Measurements from ENCODE around the gene ACOX3.

Gene ACOX3

DNA sequence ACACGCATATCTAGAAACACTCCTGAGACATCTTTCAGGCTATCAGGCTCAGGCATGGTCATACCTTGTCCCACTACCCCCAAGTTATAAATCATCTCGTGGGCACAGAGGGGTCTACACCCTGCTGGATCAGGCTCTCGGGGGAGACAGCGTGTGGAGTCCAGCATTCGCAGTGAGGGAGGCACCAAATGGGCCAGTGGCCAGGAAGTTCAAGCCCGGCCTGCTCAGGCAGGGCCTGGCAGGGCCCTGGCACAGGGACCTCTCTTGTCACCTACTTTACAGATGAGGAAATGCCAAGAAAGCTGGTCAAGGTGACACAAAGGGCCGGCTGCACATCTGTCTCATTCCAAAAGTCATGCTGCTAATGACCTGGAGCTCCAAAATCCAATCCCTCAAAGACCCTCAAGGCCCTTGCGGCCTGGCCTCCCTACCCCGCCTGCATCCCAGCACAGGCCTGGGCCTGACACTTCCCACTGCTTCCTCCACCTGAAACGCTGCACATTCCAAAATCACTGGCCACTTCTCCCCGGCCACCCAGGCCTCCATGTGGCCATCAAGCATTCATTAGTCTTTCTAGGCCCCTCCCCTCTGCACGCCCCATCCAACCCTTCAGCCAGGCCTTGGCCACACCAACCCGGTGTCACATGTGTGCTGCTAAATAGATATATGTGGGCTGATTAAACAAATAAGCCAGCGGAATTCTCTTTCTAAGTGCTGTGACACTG lies 35.6 kb downstream of the ACOX3 start:
- DNase-seq (ENCODE audit: low spot score), result peak; percentile 17

DNA sequence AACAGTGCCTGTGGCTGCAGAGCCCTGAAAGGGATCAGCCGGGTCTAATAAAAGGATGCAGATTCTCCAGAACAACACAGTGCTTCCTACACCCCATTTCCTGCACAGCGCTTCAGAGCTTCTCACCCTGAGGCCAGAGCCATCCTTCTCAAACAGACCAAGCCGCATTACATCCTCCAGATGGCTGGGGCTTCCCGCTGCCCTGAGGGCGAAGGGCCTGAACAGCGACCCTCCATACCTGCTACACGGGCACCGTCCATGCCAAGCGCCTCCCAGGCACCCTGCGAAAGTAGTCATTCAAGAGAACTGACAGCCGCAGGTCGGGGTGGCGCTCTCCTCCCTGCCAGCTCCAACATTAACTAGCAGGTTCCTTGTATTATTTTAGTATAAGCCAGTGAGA lies 36.5 kb downstream of the ACOX3 start:
- peak; percentile 17 for DNase-seq (ENCODE audit: low spot score)

DNA sequence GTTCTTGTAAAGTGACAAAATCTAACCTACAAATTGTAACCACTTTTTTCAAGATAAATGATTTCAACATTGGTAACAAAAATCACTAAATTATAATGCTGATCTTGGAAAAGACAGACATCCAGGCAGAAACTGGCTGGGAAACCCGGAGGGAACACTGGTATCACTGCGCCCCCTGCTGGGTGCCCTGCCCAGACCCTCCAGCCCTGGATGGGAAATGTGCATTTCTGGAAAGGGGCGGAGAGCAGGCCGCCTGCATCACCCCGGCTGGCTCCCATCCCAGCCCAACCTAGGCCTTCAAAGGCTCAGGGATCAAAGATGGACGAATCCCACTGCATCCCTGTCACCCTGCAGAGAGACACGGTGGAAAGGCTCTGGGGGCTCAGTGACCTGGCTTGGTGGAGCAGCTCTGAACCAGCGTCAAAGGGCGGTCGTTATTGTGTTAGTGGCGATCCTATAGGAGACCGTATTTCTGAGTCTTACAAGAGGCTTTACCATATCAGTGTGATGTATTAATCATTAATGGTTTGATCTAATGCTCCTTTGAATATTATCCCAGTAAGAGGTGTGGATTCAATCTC lies 37.3 kb downstream of the ACOX3 start:
- peak; percentile 93 for DNase-seq (ENCODE audit: low spot score)

DNA sequence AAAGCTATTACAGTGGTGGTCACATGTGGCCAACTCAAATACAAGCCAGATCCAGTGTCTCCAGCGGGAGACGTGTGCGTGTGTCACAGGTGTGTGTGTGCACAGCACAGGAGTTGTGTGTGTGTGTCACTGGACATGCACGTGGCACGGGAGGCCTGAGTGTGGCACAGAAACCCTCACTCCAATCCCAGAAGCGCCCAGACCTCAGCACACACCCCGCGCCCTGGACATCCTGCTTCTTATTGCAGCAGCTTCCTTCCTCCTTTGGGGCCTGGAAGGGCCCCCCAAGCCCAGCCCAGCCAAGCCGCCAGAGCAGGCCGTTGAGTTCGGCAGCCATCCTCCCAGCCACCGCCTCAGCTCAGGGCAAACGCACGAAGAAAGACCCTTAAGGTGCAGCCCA lies 37.9 kb downstream of the ACOX3 start:
- DNase-seq (ENCODE audit: low spot score), result no peak

DNA sequence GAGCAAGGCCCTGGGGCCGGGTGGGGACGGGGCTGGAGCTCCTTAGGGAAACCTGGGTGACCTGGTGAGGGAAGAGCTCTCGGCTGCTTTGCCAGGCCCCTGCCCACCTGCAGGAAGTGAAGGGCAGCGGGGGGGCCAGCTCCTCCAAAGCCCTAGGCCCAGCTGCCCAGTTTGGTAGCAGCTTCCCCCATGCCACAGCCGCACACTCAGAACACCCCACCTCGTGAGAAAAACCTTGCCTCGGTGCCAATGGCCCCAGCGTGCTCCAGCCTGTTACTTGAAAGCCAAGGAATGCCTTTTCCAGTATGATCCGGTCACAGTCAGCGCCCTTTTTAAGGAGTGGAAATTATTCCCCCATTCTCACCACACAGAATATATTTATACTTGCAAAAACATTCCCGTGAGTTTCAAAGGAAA lies 38.3 kb downstream of the ACOX3 start:
- DNase-seq (ENCODE audit: low spot score), result no peak

DNA sequence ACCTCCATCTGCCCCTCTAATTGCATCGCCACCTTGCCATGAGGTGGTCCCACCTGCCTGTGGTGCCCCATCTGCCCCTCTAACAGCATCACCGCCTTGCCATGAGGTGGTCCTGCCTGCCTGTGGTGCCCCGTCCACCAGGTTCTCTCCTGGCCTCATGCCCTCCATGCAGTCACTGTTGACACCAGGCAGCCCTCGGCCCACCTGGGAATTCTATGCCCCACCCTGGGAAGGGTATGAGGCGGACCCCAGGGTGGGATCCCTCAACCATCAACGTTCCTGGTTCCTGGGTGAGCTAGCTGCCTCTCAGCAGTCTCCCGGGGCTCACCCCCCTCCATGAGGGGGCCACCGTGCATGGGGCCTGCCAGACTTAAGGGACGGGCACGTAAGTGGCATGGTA lies 38.9 kb downstream of the ACOX3 start:
- peak; percentile 22 for DNase-seq (ENCODE audit: low spot score)

DNA sequence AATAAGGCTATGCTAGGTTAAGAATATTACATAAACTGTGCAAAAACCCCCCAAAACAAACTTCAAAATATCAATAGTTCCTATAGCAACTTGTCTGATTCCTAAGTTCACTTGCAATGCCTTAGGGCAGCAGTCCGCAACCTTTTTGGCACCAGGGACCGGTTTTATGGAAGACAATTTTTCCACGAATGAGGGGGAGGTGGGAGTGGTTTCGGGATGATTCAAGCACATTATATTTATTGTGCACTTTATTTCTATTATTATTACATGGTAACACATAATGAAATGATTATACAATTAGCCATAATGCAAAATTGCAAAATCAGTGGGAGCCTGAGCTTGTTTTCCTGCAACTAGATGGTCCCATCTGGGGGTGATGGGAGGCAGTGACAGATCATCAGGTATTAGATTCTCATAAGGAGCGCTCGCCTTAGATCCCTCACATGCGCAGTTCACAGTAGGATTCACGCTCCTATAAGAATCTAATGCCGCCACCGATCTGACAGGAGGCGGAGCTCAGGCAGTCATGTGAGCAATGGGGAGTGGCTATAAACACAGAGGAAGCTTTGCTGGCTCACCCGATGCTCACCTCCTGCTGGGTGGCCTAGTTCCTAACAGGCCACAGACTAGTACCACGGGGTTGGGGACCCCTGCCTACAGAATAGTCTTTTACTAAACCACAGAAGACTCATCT lies 39.7 kb downstream of the ACOX3 start:
- no peak for DNase-seq (ENCODE audit: low spot score)

DNA sequence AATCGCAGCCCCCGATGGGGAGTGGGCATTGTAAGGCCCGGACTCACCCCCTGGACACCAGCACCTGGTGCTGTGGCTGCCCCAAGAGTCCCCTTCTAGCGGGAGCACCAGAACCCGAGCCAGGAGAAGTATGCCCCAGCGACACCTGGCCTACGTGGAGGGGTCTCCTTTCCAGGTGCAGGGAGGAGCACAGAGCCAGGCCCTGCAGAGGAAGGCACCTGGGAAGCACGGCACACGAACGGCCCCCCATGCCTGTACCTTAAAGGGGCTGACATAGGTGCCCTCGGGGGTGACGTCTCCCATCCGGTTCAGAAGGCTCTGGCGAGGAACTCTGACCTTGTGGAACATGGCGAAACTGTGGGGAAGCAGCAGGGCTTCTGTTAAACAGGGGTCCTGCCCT lies 41.2 kb downstream of the ACOX3 start:
- DNase-seq (ENCODE audit: low spot score), result no peak

DNA sequence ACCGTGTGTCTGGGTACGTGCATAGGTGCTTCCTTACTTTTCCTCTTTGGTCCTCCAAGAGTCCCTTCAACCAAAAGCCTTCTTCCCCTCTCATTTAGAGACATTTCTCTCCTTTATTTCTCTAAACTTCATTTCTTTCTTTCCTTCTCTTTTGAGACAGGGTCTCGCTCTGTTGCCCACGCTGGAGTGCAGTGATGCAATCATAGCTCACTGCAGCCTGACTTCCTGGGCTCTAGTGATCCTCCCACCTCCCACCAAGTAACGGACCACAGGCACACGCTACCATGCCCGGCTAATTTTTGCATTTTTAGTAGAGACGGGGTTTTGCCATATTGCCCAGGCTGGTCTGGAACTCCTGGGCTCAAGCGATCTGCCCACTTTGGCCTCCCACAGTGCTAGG lies 42.2 kb downstream of the ACOX3 start:
- no peak for DNase-seq (ENCODE audit: low spot score)

DNA sequence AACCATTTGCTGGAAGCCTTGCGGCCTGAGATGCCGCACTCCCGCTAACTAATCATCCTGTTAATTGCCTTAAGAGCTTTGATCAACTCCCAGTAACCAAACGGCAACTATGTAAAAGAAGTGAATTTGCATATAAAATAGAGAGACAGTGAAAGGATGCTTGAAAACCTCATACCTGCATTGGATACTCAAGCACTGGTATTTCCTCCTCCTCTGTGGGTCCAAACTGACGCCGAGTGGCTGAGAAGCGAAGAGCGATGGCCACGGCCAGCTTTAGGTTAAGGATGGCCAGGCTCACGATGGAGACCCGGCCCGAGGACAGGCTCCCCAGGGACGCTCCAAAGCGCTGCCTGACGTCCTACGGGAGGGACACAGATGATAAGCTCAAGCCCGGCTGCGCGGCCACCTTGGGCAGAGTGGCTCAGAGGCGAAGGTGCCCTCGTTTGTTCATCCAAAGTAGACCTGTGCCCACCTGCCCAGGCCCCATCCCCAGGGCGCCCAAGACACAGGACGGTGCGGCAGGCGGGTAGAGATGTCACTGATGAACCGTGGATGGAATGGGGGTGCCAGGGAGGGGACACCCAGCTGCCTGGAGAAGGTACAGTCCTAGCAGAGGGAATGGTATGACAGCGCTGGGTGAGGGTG lies 43.6 kb downstream of the ACOX3 start:
- DNase-seq (ENCODE audit: low spot score), result no peak

DNA sequence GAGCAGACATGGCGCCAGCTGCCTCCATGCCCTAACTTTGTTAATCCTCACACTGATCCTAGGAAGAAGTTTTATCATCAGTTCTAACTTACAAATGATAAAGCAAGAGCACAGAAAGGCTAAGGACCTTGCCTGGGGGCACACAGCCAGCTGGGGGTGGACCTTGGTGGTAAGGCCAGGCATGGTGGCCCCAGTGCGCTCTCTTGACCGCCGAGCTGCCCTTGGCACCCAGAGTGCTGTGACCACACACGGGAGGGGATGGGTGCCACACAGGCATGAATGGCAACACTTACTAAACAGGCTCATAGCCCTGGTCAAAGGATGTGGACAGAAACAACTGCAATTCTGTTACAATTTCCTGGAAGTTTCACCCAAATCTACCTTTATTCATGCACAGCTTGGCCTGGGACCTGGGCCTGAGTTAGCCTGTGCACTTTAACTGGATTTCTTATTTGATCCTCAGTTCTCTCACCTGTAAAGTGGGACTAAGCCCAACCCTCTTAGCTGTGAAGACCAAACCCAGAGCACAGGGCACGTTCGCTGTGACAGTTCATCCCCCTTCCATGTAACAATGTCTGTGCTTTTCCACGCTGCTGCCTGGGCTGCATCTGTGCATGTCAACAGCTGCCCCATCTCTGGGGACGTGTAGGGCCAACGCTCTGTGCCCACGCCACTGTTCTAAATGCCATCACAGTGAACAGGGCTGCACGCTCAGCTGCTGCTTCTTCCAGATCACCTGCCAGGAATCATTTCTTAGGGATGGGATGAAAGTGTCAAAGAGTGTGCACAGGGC lies 44.8 kb downstream of the ACOX3 start:
- DNase-seq (ENCODE audit: low spot score), result no peak

DNA sequence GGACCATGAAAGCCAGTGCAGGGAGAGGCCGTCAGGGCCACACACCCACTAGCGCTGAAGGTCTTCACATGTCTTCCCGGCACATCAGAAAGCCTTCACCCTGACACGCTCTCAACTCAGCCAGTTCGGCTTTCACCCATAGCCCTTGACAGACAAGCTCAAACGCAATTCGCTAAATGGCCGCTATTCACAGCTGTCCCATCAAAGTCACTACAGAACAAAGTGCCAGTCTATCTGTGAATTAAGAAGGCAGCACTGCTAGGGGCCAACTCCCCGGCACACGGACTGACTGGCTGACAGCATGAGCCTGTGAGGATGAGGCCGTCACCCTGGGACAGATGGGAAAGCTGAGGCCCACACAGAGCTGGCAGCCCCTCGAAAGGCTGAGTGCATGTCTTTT lies 45.7 kb downstream of the ACOX3 start:
- no peak for DNase-seq (ENCODE audit: low spot score)

DNA sequence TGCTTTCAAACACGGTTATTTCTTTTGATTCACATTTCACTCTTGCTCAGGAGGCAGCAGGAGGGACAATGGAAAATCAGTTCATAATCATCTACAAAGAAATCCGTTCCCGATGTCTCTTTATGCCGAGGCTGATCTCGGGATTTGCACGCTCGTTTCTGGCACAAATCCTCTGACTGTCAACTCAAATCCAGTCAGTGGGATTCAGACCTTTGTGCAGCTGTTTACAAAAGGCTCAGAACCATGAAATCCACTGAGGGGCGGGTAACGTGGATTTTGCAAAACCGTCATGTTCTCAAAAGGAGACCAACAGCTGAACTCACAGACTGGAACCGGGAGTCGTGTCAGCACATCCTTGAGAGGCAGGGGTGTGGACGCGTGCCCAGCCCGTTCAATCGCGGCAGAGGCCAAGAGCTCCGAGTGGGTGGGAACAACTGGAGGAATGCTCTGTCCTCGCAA lies 46.4 kb downstream of the ACOX3 start:
- no peak for DNase-seq (ENCODE audit: low spot score)

DNA sequence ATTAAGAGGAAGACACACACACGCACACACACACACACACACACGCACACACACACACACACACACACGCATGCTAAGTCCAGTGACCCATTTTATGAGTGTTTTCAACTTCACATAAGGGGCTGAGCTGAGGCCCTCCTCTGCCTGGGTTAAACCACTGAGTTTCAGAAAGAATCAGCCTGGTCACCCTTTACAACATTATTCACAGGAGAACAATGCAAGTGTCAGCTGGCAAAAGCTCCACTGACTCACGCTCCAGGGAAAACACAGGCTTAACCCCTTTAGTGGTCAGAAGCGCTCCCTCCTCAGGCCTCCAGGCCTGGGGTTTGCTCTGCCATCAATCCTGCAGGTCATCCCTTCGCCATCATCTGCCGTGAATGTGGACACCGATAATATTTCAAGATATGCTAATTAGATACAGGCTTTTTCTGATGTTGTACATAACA lies 46.9 kb downstream of the ACOX3 start:
- no peak for DNase-seq (ENCODE audit: low spot score)

DNA sequence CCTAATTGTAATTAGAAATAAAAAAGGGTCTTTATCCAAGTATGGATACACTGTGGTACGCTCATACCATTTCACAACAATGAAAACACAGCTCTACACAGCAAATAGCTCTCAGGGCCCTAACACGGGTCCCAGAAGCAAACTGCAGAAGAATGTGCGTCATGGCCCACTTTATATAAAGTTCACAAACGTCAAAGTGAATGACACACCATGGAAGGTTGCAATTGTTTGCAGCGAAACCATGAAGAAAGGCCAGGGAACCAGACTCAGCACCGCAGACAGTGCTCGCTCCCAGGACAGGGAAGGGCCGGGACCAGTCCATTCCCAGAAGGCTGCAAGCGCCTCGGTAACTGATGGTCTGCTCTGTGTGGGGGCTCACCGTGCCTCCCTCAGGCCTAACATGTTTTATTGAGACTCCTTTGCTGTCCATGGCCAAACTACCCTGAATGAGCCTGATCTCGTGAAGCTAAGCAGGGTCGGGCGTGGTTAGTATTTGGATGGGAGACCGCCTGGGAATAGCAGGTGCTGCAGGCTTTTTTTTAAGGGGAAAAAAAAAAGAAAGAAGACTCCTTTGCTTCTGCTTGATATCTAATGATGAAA lies 47.8 kb downstream of the ACOX3 start:
- no peak for DNase-seq (ENCODE audit: low spot score)

DNA sequence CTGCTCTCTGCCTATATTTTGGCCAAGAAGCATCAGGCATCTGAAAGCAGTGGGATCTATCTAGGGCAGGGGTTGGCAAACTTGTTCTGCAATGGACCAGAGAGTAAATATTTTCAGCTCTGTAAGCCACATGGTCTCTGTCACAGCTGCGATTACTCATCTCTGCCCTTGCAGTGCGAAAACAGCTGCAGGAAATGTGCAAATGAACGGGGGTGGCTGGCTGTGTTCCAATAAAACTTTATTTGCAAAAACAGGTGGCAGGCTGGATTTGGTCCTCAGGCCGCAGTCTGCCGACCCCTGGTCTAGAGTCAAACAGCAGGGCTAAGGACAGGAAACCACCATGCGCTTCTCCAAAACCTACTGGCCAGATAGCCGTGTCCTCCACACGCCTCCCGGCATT lies 48.6 kb downstream of the ACOX3 start:
- DNase-seq (ENCODE audit: low spot score), result no peak

DNA sequence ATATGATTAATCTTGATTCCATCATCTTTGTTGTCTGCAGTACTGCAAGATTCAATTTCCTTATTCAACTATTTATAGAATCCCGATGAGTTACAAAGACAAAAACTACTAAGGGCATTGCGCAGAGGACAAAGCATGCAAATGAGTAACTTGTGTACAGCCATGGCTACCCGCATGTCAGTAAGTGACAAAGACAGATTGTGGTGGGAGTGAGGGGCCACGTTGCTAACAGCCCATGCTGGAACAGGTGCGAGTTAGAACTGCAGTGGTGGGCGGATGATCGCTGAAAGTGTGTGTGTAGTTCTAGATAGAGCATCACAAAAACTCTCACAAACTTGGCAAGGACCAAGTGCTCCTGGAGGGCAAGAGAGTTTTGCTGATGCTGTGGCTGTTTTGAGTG lies 49.5 kb downstream of the ACOX3 start:
- DNase-seq (ENCODE audit: low spot score), result no peak

DNA sequence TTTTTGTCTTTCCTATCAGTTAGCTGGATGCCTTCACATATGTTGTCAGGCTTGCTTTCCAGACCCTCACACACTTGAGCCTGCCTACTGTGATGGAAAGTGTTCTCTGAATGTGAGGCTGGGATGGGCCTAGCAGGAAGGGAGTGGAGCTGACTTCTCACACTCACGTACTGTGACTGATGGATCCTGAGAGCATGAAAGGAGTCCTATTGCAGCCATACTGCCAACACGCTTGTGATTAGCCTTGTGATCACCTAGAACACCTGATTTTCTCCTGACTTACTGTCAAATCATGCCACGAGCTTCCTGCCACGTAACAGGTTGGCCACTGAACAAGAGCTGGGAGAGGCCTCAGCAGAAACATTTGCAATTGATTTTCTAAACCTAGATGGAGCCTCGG lies 49.9 kb downstream of the ACOX3 start:
- no peak for DNase-seq (ENCODE audit: low spot score)

DNA sequence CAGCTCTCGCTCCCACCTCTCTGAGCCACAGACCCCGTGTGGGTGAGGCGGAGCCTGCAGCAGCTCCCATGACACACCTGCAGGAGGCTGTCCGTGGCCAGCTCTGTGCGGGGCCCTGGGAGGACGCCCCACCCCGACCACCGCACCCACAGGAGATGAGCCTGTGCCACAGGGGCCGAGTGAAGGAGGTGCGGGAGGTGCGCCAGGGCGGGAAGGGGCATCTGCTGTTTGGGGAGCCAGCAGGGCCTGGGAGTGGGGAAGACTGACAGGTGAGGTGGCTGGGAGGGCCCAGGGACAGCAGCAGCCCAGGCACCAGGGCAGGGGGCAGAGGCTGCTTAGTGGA lies 52.0 kb downstream of the ACOX3 start:
- no peak for DNase-seq (ENCODE audit: low spot score)

DNA sequence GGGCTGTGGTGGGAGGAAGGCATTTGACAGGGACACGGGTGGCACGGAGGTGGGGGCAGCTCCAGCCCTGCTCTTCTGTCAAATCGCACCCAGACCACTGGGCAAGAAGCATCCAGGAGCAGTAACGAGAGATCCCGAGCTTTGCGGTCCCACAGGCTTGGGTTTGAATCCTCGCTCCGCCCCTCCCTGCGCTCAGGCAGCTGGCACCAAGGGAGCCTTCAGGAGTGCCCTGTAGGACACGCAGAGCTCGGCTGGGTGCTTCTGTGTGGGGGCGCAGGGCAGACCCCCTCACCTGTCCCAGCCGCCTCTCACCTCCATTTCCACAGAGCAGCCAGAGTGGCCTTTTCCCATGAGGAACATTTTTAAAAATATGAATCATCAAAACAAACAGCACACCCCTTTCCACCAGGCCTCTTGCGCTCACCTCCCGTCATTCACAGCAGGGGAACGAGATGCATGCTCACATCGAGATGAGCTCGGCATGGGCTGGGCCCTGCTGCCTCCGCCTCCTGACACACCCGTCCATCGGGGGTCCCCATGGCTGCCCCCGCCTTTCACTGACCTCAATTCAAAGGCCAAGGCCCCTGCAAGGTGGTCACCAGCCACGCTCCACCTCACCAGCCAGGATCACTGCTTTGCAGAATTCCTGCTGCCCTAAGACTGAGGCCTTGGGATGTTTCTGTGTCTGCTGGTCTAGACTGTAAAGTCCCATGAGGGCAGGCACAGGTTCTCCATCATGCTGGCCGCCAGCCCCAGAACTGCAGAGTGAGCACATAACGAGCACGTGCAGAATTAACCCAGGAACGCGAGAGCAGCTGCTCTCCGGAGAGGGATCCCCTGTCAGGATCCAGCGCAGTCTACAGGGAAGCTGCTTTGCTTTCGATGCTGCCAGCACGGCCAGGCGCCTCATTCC lies 52.7 kb downstream of the ACOX3 start:
- no peak for DNase-seq (ENCODE audit: low spot score)

DNA sequence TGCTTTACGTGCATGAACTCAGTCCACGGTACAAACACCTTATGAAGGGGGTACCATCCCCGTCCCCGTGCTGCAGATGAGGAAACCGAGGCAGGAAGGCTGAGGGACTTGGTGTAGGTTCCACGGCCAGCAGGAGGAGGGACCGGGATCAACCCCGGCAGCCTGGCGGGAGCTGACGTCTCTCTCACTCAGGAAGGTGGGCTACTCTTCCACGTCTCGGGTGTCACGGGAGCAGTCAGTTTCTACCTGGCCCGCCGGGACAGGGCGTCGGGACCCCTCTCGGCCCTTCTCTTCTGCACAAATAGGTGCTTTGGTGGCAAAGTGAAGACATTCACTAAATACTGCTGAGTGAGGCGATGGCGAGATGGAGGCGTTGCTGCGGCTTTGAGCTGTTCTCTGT lies 53.3 kb downstream of the ACOX3 start:
- DNase-seq (ENCODE audit: low spot score), result no peak

All from D341Med (cell line).